Neutrophil (primary cell): ENCODE measurements around the gene TMPRSS4.

ENCODE experiments used
- H3K27ac ChIP-seq: fragments of 200-600 bp; sonication (generic); 2 replicates; pipeline ENCODE4 v1.5.1; 2016; ENCODE audit warnings: mild to moderate bottlenecking, moderate library complexity
- H3K27me3 ChIP-seq: fragments of 200-600 bp; sonication (generic); 2 replicates; pipeline ENCODE4 v1.6.0; 2016; ENCODE audit warnings: mild to moderate bottlenecking
- H3K36me3 ChIP-seq: fragments of 200-600 bp; sonication (generic); 2 replicates; pipeline ENCODE4 v1.5.1; 2017
- H3K4me1 ChIP-seq, 2 experiments: fragments of 200-600 bp in 1 of 2; sonication (generic) in 1 of 2; 1 replicate in 1 of 2; 2 replicates in 1 of 2; pipeline versions ENCODE4 v1.5.1 to v1.6.1; 2013 to 2016; ENCODE audit warnings: low read depth in 1 of 2, low read length in 1 of 2, mild to moderate bottlenecking in 1 of 2, moderate library complexity in 1 of 2; ENCODE audit not compliant: control insufficient read depth in 1 of 2, insufficient read depth in 1 of 2
- H3K4me3 ChIP-seq, 2 experiments: fragments of 200-600 bp in 1 of 2; sonication (generic) in 1 of 2; 1 replicate in 1 of 2; 2 replicates in 1 of 2; pipeline ENCODE4 v1.5.1; 2013 to 2016; ENCODE audit warnings: low read depth in 1 of 2, low read length in 1 of 2, mild to moderate bottlenecking in 1 of 2, moderate library complexity in 1 of 2
- H3K9me3 ChIP-seq: fragments of 200-600 bp; sonication (generic); 2 replicates; pipeline ENCODE4 v1.5.1; 2016
- TF ChIP-seq, protein P1 (sequence below): fragments of 200-600 bp; sonication (generic); IDR thresholded peaks from 2 replicates; pipeline ENCODE4 v1.5.1; 2016; ENCODE audit warnings: antibody characterized with exemption

TMPRSS4 gene

DNA sequence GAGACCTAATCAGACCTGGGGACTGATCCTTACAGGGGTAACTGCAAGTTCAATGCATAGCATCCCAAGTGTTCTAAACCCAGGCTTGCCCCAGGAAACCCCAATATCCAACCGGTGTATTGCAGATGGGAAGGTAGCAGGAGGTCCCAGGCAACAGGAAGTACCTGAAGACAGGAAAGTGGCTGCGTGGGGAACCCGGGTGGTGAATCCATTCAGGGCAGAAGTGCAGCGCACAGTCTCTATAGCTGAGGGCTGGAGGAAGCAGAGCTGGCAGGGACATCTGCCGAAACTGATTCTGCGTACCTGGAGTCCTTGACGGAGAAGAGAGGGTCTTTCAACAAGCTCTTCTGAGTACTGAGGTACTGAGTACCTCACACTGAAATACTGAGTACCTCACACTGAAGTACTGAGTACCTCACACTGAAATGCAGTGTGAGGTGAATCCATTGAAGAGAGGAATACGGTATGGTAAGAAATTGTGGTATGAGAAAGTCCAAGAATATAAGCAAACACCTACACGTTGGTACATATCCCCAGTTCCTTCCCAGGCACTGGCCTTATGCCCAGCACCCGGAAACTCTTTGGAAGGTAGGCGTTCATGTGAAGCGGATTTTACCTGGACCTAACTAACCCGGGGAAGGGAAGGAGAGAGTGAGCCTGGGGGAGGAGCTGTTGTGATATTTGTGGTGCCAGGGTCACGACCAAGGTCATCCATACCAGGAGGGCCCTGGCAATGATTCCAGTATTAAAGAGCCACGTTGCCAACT is 55.7 kb downstream of the TMPRSS4 start:
- TF ChIP-seq, protein P1, sequence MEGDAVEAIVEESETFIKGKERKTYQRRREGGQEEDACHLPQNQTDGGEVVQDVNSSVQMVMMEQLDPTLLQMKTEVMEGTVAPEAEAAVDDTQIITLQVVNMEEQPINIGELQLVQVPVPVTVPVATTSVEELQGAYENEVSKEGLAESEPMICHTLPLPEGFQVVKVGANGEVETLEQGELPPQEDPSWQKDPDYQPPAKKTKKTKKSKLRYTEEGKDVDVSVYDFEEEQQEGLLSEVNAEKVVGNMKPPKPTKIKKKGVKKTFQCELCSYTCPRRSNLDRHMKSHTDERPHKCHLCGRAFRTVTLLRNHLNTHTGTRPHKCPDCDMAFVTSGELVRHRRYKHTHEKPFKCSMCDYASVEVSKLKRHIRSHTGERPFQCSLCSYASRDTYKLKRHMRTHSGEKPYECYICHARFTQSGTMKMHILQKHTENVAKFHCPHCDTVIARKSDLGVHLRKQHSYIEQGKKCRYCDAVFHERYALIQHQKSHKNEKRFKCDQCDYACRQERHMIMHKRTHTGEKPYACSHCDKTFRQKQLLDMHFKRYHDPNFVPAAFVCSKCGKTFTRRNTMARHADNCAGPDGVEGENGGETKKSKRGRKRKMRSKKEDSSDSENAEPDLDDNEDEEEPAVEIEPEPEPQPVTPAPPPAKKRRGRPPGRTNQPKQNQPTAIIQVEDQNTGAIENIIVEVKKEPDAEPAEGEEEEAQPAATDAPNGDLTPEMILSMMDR: no peak
- H3K4me1 ChIP-seq: no peaks in the 10 kb centered on the region
- H3K36me3 ChIP-seq: no peaks in the 10 kb centered on the region
- H3K27ac ChIP-seq: no peak overlapping the region
- H3K4me3 ChIP-seq: no peak overlapping the region
- no peaks in the 10 kb centered on the region for H3K9me3 ChIP-seq
- H3K27me3 ChIP-seq: peaks cover 6% of the 10 kb centered on the region

DNA sequence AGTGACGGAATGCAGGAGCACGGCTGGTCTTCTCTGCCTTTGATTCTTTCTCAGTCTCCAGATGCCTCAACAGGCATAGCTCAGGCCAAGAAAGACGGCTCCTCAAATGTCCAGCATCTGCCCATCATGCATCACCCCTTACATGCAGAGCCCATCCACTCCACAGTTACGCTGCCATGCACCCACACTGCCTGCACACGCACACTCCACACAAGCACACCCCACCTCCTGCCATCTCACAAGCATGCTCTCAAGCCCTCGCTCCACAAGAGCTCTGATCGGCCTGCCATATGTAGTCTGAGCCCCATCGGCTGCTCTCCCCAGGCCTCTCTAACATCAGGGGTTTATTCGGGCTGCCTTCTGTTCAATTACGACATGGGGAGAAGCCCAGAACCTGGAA is 56.9 kb downstream of the TMPRSS4 start:
- no peaks in the 10 kb centered on the region for H3K4me1 ChIP-seq
- no peaks in the 10 kb centered on the region for H3K9me3 ChIP-seq
- H3K36me3 ChIP-seq: no peaks in the 10 kb centered on the region
- H3K27ac ChIP-seq: no peak overlapping the region
- peaks cover 6% of the 10 kb centered on the region for H3K27me3 ChIP-seq
- TF ChIP-seq, protein P1: no peak
- no peak overlapping the region for H3K4me3 ChIP-seq

DNA sequence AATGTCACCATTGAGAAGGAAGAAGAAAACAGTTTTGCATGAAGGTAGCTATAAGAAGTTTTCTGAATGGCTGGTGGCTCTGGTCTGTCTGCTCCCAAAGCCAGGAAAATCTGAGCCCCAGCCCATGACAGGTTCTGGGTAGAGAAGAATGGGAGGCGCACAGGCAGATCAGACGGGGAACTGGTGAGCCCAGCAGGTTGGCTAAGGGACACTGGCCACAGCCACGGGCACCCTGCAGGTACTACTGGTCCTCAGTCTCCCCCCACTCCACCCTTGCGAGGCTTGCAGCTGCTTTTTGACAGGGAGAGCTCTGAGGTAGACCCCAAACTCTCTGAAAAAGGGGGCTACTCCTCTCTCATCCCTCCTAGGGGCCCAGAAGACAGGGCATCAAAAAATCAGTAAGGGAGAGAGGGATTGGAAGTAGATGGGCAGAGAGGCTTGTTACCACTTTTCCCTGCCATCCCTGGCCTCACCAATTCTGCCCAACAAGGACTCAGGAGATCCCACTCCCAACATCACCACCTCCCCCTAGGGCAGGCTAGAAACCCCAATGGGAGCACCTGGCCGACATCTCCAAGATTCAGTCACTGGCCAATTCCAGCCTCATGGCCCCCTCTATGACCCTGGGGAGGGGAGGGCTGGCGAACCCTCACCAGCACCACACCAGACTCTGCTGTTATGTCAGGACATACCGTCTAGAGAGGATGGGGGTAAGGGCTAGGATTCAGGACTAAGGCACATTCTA is 58.3 kb downstream of the TMPRSS4 start:
- H3K36me3 ChIP-seq: no peaks in the 10 kb centered on the region
- TF ChIP-seq, protein P1: no peak
- H3K4me1 ChIP-seq: no peaks in the 10 kb centered on the region
- no peak overlapping the region for H3K4me3 ChIP-seq
- no peak overlapping the region for H3K27ac ChIP-seq
- H3K9me3 ChIP-seq: no peaks in the 10 kb centered on the region
- peaks cover 11% of the 10 kb centered on the region for H3K27me3 ChIP-seq

DNA sequence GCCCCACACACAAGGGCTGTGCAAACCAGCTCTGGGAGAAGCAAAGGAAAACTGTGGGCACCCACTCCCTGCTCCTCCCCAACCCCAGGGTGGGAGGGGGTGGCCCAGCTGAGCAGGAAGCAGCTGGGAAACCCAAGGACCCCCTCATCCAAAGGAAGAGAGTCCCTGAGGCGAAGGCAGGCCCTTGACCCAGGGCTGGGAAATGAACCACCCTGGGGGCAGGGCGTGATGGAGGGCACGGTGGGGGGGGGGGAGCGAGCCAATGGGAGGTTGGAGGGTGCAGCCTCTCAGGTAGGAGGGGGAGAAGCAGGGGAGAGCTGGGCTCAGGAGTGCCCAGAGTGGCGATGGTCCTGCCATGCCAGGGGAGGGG is 58.9 kb downstream of the TMPRSS4 start:
- no peaks in the 10 kb centered on the region for H3K9me3 ChIP-seq
- no peak overlapping the region for H3K4me3 ChIP-seq
- H3K27ac ChIP-seq: no peak overlapping the region
- H3K27me3 ChIP-seq: peaks cover 12% of the 10 kb centered on the region
- TF ChIP-seq, protein P1: no peak
- no peaks in the 10 kb centered on the region for H3K4me1 ChIP-seq
- no peaks in the 10 kb centered on the region for H3K36me3 ChIP-seq

DNA sequence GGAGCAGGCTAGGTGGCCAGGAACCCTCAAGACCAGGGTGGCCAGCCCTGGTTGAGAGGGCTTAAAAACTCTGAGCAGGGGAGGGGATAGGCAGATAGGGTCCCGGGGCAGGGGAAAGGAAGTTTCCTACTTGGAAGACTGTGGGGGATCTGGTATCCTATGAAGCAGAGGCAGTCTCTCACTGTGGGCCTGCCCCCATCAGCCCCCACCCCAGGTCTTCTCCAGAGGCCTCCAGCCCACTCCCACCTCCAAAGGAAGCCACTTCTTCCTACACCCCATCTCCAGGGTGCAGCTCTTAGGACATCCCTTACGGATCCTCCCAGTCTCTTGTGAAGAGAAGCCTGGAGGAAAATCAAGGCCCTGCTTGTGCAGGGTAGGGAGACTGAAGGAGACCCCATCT is 59.5 kb downstream of the TMPRSS4 start:
- H3K27me3 ChIP-seq: peaks cover 12% of the 10 kb centered on the region
- no peaks in the 10 kb centered on the region for H3K36me3 ChIP-seq
- H3K4me3 ChIP-seq: no peak overlapping the region
- H3K4me1 ChIP-seq: no peaks in the 10 kb centered on the region
- H3K27ac ChIP-seq: no peak overlapping the region
- TF ChIP-seq, protein P1: no peak
- no peaks in the 10 kb centered on the region for H3K9me3 ChIP-seq
